NCI-H1417 treated with DMSO at 0.1 percent for 48 hours (cell line): ENCODE data around the gene ZIK1.
A peak's percentile ranks its signal among the peaks of the same experiment; 100 is the strongest.

Experiments used
- DNase-seq: peaks from one replicate; lab custom pipeline; 2025; lab: John Stamatoyannopoulos, UW

Gene ZIK1

GRCh38 chr19:57583521-57584416, at the start of gene ZIK1:
Gene ZIK1, plus strand, starts transcription at chr19:57584145. Its CDS starts 212 bp downstream, at chr19:57584357.
- no peak for DNase-seq

- DNase-seq, result no peak
These were observed 45.9 kb upstream of the ZIK1 start for GRCh38 chr19:57537953-57538547.

- no peak for DNase-seq
These were observed 37.4 kb upstream of the ZIK1 start for GRCh38 chr19:57546513-57546912.

GRCh38 chr19:57552432-57552831, 31.5 kb upstream of the ZIK1 start:
- DNase-seq, result no peak

GRCh38 chr19:57557659-57558058, 26.3 kb upstream of the ZIK1 start:
- no peak for DNase-seq

GRCh38 chr19:57558525-57558924, 25.4 kb upstream of the ZIK1 start:
- no peak for DNase-seq

GRCh38 chr19:57559008-57559403, 24.9 kb upstream of the ZIK1 start:
- no peak for DNase-seq

- peak; percentile 0 for DNase-seq
These were observed 24.4 kb upstream of the ZIK1 start, which contains the start of gene ZNF550 for GRCh38 chr19:57559404-57560025. Gene ZNF550, minus strand, starts transcription at chr19:57559863. Its CDS starts 181 bp downstream, at chr19:57559682.

- no peak for DNase-seq
These were observed 23.9 kb upstream of the ZIK1 start for GRCh38 chr19:57560049-57560491.

- no peak for DNase-seq
These were observed 20.4 kb upstream of the ZIK1 start for GRCh38 chr19:57563547-57563946.

GRCh38 chr19:57566396-57567265, 17.3 kb upstream of the ZIK1 start:
- DNase-seq, result no peak

- DNase-seq, result no peak
These were observed 13.2 kb upstream of the ZIK1 start for GRCh38 chr19:57570707-57571106.

- no peak for DNase-seq
These were observed 11.5 kb upstream of the ZIK1 start for GRCh38 chr19:57572415-57572947.

GRCh38 chr19:57576661-57577060, 7.3 kb upstream of the ZIK1 start:
- DNase-seq, result no peak

GRCh38 chr19:57578487-57579205, 5.3 kb upstream of the ZIK1 start, which contains the start of gene ZNF416:
Gene ZNF416, minus strand, starts transcription at chr19:57578911. Its CDS starts 207 bp downstream, at chr19:57578704.
- peak; percentile 79 for DNase-seq

GRCh38 chr19:57583104-57583520, 833 bp upstream of the ZIK1 start:
- DNase-seq, result no peak

GRCh38 chr19:57587529-57587928, 3.6 kb downstream of the ZIK1 start:
- DNase-seq, result no peak

GRCh38 chr19:57599377-57599760, 15.4 kb downstream of the ZIK1 start:
- no peak for DNase-seq

GRCh38 chr19:57599761-57600383, 15.9 kb downstream of the ZIK1 start, which contains the start of gene ZNF530:
Gene ZNF530, plus strand, starts transcription at chr19:57599885. Its CDS starts 4,461 bp downstream, at chr19:57604346.
- DNase-seq, result peak; percentile 22

- no peak for DNase-seq
These were observed 23.0 kb downstream of the ZIK1 start for GRCh38 chr19:57606931-57607330.
